Stimulated activated CD8-positive, alpha-beta memory T cell treated with anti-CD3 and anti-CD28 coated beads, Interleukin-15, amount 100 ng/mL, for 48 hours (primary cell): Measurements from ENCODE around the gene TLR3.
"Not testable (repeated sequence)": the region's sequence is repeated elsewhere in the genome, so short reads cannot be mapped to it uniquely, and the experiment has no call there.

ENCODE experiments used
- DNase-seq, 2 donors: peaks; one replicate each; pipeline ENCODE4 v3.0.0-alpha.2; 2020; ENCODE audit warnings: low read depth in 2 of 2

Gene TLR3

GRCh38 chr4:186047501-186047900 lies 21.5 kb upstream of the TLR3 start:
- DNase-seq, result not testable (repeated sequence)

- DNase-seq, result not testable (repeated sequence)
Measured at GRCh38 chr4:186050135-186050534, 18.8 kb upstream of the TLR3 start.

- DNase-seq, result no peak
Measured at GRCh38 chr4:186051096-186051495, 17.9 kb upstream of the TLR3 start.

GRCh38 chr4:186058253-186058979 lies 10.5 kb upstream of the TLR3 start:
- no peak for DNase-seq

- DNase-seq, result no peak
Measured at GRCh38 chr4:186058980-186059316, 10.0 kb upstream of the TLR3 start.

GRCh38 chr4:186061921-186062320 lies 7.0 kb upstream of the TLR3 start:
- no peak for DNase-seq

GRCh38 chr4:186067757-186068385 lies 1.1 kb upstream of the TLR3 start:
- peak in 1 of 2 donors; percentile 3 for DNase-seq

- DNase-seq, result no peak
Measured at GRCh38 chr4:186069729-186070128, 773 bp downstream of the TLR3 start.

- no peak for DNase-seq
Measured at GRCh38 chr4:186072516-186072915, 3.6 kb downstream of the TLR3 start.

- DNase-seq, result no peak
Measured at GRCh38 chr4:186074189-186074588, 5.2 kb downstream of the TLR3 start.

GRCh38 chr4:186078981-186079638 lies 10.2 kb downstream of the TLR3 start:
- no peak for DNase-seq

GRCh38 chr4:186079694-186080093 lies 10.7 kb downstream of the TLR3 start:
- no peak for DNase-seq

- DNase-seq, result no peak
Measured at GRCh38 chr4:186081202-186081807, 12.3 kb downstream of the TLR3 start.

- DNase-seq, result no peak
Measured at GRCh38 chr4:186082221-186082620, 13.3 kb downstream of the TLR3 start.

GRCh38 chr4:186088523-186088922 lies 19.6 kb downstream of the TLR3 start:
- DNase-seq, result no peak

GRCh38 chr4:186092296-186092695 lies 23.3 kb downstream of the TLR3 start:
- DNase-seq, result no peak

GRCh38 chr4:186095406-186095805 lies 26.4 kb downstream of the TLR3 start:
- no peak for DNase-seq

- DNase-seq, result no peak
Measured at GRCh38 chr4:186096681-186097165, 27.8 kb downstream of the TLR3 start.

- DNase-seq, result no peak
Measured at GRCh38 chr4:186097386-186097785, 28.4 kb downstream of the TLR3 start.

GRCh38 chr4:186102931-186103330 lies 34.0 kb downstream of the TLR3 start:
- DNase-seq, result no peak

- peak in 1 of 2 donors; percentile 26 for DNase-seq
Measured at GRCh38 chr4:186104114-186104889, 35.3 kb downstream of the TLR3 start, which contains the start of gene FAM149A. Gene FAM149A, plus strand, starts transcription at chr4:186104704.
